ENCODE measurements around the gene SLC25A11. TPM values are rescaled to one million over a fixed set of nuclear protein-coding genes. Genes with fewer than 3 reads are reported as not detected.
"Not testable (repeated sequence)": the region's sequence is repeated elsewhere in the genome, so short reads cannot be mapped to it uniquely, and the experiment has no call there.

SLC25A11 gene
- total RNA-seq, 2 donors from 2014 or later: 73.1 to 116 TPM

DNA sequence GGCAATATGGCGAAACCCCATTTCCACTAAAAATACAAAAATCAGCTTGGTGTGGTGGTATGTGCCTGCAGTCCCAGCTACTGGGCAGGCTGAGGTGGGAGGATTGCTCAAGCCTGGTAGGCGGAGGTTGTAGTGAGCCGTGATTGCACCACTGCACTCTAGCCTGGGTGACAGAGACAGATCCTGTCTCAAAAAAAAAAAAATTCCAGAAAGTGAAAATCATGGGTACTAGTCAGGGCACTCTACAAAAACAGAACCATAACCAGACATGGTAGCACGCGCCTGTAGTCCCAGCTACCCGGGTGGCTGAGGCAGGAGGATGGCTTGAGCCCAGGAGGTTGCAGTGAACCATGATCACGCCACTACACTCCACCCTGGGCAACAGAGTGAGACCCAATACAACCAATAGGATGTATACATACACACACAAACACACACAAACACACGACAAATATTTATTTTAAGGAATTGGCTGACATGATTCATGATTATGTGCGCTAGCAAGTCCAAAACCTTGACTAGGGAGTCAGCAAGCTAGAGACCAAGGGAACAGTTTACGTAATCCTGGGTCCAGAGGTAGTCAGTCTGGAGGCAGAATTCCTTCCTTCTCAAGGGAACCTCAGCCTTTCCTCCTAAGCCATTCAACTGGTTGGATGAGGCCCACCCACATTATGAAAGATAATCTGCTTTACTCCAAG, 19.3 kb downstream of the SLC25A11 start:
- Histone ChIP-seq H3K27me3 (no peaks in the 10 kb centered on the region), H3K9ac (ENCODE audit: low read depth in 2 of 2, low read length in 2 of 2) (no peak overlapping the region), H3K9me3 (no peaks in the 10 kb centered on the region), H3K4me1 (no peaks in the 10 kb centered on the region), H3K4me3 (no peak overlapping the region), H3K27ac (no peak overlapping the region), H3K36me3 (no peaks in the 10 kb centered on the region)
- no peak for DNase-seq
- intact Hi-C loops (cut with DNase I): no loop called here
- no peak for TF ChIP-seq CTCF (IDR thresholded peaks at IDR 0.05)

GRCh38 chr17:4919511-4920047, 20.3 kb downstream of the SLC25A11 start:
- Histone ChIP-seq H3K4me1 (no peaks in the 10 kb centered on the region), H3K27me3 (no peaks in the 10 kb centered on the region), H3K9ac (ENCODE audit: low read depth in 2 of 2, low read length in 2 of 2) (no peak overlapping the region), H3K9me3 (no peaks in the 10 kb centered on the region), H3K4me3 (no peak overlapping the region), H3K36me3 (no peaks in the 10 kb centered on the region), H3K27ac (no peak overlapping the region)
- intact Hi-C loops (cut with DNase I): loop anchor here (10.0 kb wide), 1 partner anchor 135 kb away; no protein-coding TSS in a partner anchor
- DNase-seq: no peak
- no peak for TF ChIP-seq CTCF (IDR thresholded peaks at IDR 0.05)

GRCh38 chr17:4914551-4914950, 25.3 kb downstream of the SLC25A11 start:
- H3K27ac ChIP-seq; H3K36me3 ChIP-seq; H3K4me1 ChIP-seq; DNase-seq; H3K9ac ChIP-seq (ENCODE audit: low read depth in 2 of 2, low read length in 2 of 2); H3K27me3 ChIP-seq; H3K4me3 ChIP-seq; H3K9me3 ChIP-seq: not testable (repeated sequence)
- intact Hi-C loops (cut with DNase I): loop anchor here (10.0 kb wide), 1 partner anchor 140 kb away; no protein-coding TSS in a partner anchor

GRCh38 chr17:4913994-4914393, 25.9 kb downstream of the SLC25A11 start:
- H3K27ac ChIP-seq: no peak overlapping the region
- no peak overlapping the region for H3K4me3 ChIP-seq
- no peak overlapping the region for H3K9ac ChIP-seq (ENCODE audit: low read depth in 2 of 2, low read length in 2 of 2)
- H3K36me3 ChIP-seq: no peaks in the 10 kb centered on the region
- H3K4me1 ChIP-seq: no peaks in the 10 kb centered on the region
- H3K9me3 ChIP-seq: no peaks in the 10 kb centered on the region
- TF ChIP-seq CTCF (IDR thresholded peaks at IDR 0.05): no peak
- H3K27me3 ChIP-seq: no peaks in the 10 kb centered on the region
- intact Hi-C loops (cut with DNase I): loop anchor here (10.0 kb wide), 1 partner anchor 141 kb away; no protein-coding TSS in a partner anchor
- no peak for DNase-seq

DNA sequence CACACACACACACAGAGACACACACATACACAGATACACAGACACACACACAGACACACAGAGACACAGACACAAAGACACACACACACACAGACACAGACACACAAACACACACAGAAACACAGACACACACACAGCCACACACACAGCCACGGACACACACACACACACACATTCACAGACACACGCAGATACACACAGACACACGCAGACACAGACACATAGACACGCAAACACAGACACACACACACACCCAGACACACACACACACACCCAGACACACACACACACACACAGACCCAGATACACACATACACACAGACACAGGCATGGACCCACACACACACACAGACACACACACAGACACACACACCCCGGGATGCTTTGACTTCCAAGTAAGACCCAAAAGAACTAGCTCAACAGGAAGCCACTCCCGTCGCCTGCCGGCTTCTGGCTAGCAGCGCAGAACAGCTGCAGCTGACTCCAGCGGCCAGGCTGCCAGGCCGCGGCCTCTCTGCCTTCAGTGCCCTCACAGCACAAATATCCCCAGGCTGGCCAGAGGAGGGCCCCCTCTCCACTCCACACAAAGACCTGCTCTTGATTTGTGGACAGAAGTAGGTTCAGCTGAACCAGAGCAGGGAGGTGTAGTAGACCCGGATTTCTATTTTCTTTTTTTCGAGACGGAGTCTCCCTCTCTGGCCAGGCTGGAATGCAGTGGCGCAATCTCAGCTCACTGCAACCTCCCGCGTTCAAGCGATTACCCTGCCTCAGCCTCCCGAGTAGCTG, 30.9 kb downstream of the SLC25A11 start:
- H3K27ac ChIP-seq: no peak overlapping the region
- no peaks in the 10 kb centered on the region for H3K27me3 ChIP-seq
- TF ChIP-seq CTCF (IDR thresholded peaks at IDR 0.05): peak; percentile 79
- H3K4me3 ChIP-seq: no peak overlapping the region
- peak; percentile 87 for DNase-seq
- no peaks in the 10 kb centered on the region for H3K9me3 ChIP-seq
- no peaks in the 10 kb centered on the region for H3K36me3 ChIP-seq
- no peak overlapping the region for H3K9ac ChIP-seq (ENCODE audit: low read depth in 2 of 2, low read length in 2 of 2)
- intact Hi-C loops (cut with DNase I): no loop called here
- no peaks in the 10 kb centered on the region for H3K4me1 ChIP-seq
